ENCODE data around the gene GALNT17.

GALNT17 gene

DNA sequence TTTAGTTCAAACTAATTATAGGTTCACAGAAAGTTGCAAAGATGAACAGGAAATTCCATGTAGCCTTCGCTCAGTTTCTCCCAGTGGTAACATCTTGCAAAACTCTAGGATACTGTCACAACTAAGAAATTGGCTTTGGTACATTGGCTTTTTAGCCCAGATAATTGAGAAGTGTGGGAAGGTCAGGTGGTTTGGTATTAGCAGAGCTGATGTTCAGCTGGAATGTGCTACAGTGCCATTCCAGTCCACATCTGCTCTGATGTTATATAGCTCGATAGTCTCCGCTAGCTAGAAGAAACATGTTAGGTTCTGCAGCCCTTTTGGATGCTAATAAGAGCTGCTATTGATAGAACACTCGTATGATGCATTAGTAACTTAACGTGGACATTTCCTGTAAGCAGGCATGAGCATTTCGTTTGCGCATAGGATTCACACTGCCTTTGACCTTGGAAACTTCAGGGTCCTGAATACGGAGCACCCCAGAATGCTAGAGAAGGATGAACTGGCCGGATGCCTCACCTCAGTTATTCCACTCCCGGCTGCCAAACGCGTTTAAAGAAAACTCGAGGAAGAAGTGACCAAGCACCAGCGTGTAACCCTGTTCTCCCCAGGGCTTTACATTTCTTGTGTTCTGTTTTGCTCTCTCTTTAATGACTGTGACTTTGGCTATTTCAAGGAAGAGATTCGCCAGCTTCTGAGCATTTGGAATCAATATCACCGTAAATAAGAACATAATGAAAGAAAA, 271.4 kb downstream of the GALNT17 start:
- no peak for DNase-seq
- Histone ChIP-seq H4K91ac (ENCODE audit: low read length) (no peak overlapping the region), H4K8ac (ENCODE audit: low read length) (no peak overlapping the region)

DNA sequence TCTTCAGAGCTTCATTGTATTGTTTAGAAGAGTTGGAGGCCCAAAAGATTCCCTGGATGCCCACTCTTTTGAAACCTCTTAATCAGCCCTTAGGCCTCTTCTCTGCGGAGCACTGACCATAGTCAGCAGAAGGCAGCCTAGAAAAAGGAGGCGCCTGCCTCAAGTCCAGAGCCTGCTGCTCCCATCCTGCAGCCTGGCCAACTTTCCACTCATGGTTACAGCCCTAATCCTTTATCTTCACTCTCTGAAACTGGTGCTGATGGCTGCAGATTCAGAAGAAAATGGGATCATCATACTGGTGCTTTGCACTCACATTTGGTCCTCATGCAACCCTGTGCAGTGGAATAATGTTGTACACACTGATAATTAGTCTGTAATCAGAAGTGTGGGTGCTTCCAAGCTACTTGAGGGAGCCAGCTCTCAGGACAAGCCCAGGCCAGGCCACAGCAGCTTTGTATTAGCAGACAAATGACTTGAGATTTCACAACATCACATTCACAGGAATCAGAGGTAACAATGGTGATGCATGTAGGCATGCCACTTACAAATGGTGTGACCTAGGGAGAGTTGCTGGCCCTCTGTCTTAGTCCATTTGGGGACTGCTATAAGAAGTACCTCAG, 272.9 kb downstream of the GALNT17 start:
- no peak for DNase-seq
- Histone ChIP-seq H2BK12ac (ENCODE audit: low read length in 2 of 2) (no peak overlapping the region), H2BK120ac (ENCODE audit: low read depth, low read length) (no peak overlapping the region), H3K18ac (ENCODE audit: low read depth in 1 of 2, low read length in 2 of 2) (no peak overlapping the region), H3K4me1 (ENCODE audit: control insufficient read depth, insufficient read depth, low read depth, low read length) (no peaks in the 10 kb centered on the region), H3K4me2 (ENCODE audit: low read length, poor library complexity, severe bottlenecking) (no peak overlapping the region), H2BK5ac (ENCODE audit: low read depth, low read length, poor library complexity, severe bottlenecking) (no peak overlapping the region), H3K79me1 (replicated peaks; ENCODE audit: low read length, poor library complexity, severe bottlenecking) (no peaks in the 10 kb centered on the region), H3K9ac (ENCODE audit: low read length) (no peak overlapping the region), H3K9me3 (ENCODE audit: control insufficient read depth, low read length) (no peaks in the 10 kb centered on the region), H2BK15ac (ENCODE audit: low read depth, poor library complexity, severe bottlenecking) (no peak overlapping the region), H2AFZ (ENCODE audit: low read depth, low read length) (no peak overlapping the region), H3K36me3 (ENCODE audit: control insufficient read depth in 1 of 2, insufficient read depth in 2 of 2, low read depth in 1 of 2, low read length in 2 of 2) (no peaks in the 10 kb centered on the region), H4K8ac (ENCODE audit: low read length) (no peak overlapping the region), H3K4ac (ENCODE audit: low read depth in 1 of 2, low read length in 2 of 2) (no peak overlapping the region), H3K27me3 (ENCODE audit: control insufficient read depth in 1 of 2, insufficient read depth in 1 of 2, low read length in 2 of 2) (no peaks in the 10 kb centered on the region), H4K91ac (ENCODE audit: low read length) (no peak overlapping the region), H3K27ac (ENCODE audit: low read length, poor library complexity, severe bottlenecking) (no peak overlapping the region), H3K23ac (ENCODE audit: low read length in 2 of 2) (no peak overlapping the region), H3K4me3 (ENCODE audit: insufficient read depth in 1 of 2, low read depth in 1 of 2, low read length in 2 of 2) (no peak overlapping the region), H2AK5ac (ENCODE audit: low read length, severe bottlenecking) (no peak overlapping the region), H3K14ac (ENCODE audit: low read length in 2 of 2) (no peak overlapping the region)
- 80% methylated on average over 2 of the region's 2 CpGs for WGBS

More for the DNA sequence above, 271.4 kb downstream of the GALNT17 start:
- Histone ChIP-seq H3K27ac (ENCODE audit: low read length, poor library complexity, severe bottlenecking) (no peak overlapping the region), H3K9me3 (ENCODE audit: control insufficient read depth, low read length) (no peaks in the 10 kb centered on the region), H3K27me3 (ENCODE audit: control insufficient read depth in 1 of 2, insufficient read depth in 1 of 2, low read length in 2 of 2) (no peaks in the 10 kb centered on the region), H3K14ac (ENCODE audit: low read length in 2 of 2) (no peak overlapping the region), H2BK120ac (ENCODE audit: low read depth, low read length) (no peak overlapping the region), H3K36me3 (ENCODE audit: control insufficient read depth in 1 of 2, insufficient read depth in 2 of 2, low read depth in 1 of 2, low read length in 2 of 2) (no peaks in the 10 kb centered on the region), H3K23ac (ENCODE audit: low read length in 2 of 2) (no peak overlapping the region), H2BK12ac (ENCODE audit: low read length in 2 of 2) (no peak overlapping the region), H3K4me2 (ENCODE audit: low read length, poor library complexity, severe bottlenecking) (no peak overlapping the region), H3K4me3 (ENCODE audit: insufficient read depth in 1 of 2, low read depth in 1 of 2, low read length in 2 of 2) (peak overlapping the region in 1 of 2 experiments; percentile 19), H3K18ac (ENCODE audit: low read depth in 1 of 2, low read length in 2 of 2) (no peak overlapping the region), H2AK5ac (ENCODE audit: low read length, severe bottlenecking) (no peak overlapping the region), H3K4ac (ENCODE audit: low read depth in 1 of 2, low read length in 2 of 2) (no peak overlapping the region), H3K79me1 (replicated peaks; ENCODE audit: low read length, poor library complexity, severe bottlenecking) (no peaks in the 10 kb centered on the region), H2AFZ (ENCODE audit: low read depth, low read length) (no peak overlapping the region), H2BK5ac (ENCODE audit: low read depth, low read length, poor library complexity, severe bottlenecking) (no peak overlapping the region), H3K4me1 (ENCODE audit: control insufficient read depth, insufficient read depth, low read depth, low read length) (no peaks in the 10 kb centered on the region), H2BK15ac (ENCODE audit: low read depth, poor library complexity, severe bottlenecking) (no peak overlapping the region), H3K9ac (ENCODE audit: low read length) (peak overlapping the region; percentile 24)
- 79% methylated on average over 16 of the region's 16 CpGs for WGBS

DNA sequence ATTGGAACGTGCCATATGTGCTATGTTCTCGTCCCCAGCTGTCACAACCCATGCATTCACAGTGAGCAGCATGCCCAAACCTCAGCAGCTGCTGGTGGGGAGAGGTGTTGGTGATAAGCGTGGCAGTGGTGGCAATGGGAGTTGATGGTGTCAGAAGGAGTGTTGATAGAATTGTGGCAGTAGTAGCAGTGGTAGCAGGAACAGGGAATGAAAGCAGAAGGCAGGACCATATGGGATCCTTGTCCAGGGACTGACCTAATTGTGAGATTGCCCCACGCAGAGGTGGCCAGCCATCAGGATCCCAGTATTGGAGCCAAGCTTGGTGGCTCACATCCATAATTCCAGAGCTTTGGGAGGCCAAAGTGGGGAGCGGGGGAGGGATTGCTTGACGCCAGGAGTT, 276.3 kb downstream of the GALNT17 start:
- WGBS = 71% methylated on average over 4 of the region's 6 CpGs
- Histone ChIP-seq H2BK15ac (ENCODE audit: low read depth, poor library complexity, severe bottlenecking) (no peak overlapping the region), H3K36me3 (ENCODE audit: control insufficient read depth in 1 of 2, insufficient read depth in 2 of 2, low read depth in 1 of 2, low read length in 2 of 2) (no peaks in the 10 kb centered on the region)

DNA sequence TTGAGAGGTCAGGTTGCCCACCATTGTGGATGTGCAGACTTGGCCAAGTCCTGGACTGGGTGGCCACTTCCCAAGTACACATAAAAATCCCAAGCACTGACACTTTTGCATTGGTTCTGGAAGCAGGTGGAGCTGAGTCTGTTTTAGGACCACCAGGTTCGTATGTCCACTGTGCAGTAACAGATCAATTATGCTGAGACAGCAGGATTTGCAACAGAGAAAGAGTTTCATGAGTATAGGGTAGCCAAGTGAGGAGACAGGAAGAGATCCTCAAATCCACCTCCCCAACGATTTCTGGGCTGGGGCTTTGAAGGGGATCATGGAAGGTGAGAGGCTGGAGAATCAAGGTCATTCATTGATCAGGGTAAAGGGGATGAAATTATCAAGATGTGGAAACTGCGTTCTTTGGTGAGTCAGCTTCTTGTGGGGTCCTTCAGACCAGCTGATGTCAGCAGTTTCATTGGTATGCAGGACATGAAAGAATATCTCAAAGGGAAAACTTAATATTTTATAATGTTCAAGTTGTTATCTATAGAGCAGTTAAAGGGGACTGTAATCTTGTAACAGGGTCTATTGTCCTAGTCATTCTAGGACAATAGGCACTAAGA, 277.7 kb downstream of the GALNT17 start:
- no peak overlapping the region for H3K9ac ChIP-seq (ENCODE audit: low read length)
- no peak overlapping the region for H2AFZ ChIP-seq (ENCODE audit: low read depth, low read length)
- H2BK15ac ChIP-seq (ENCODE audit: low read depth, poor library complexity, severe bottlenecking) = no peak overlapping the region
- no peaks in the 10 kb centered on the region for H3K9me3 ChIP-seq (ENCODE audit: control insufficient read depth, low read length)
- H3K18ac ChIP-seq (ENCODE audit: low read depth in 1 of 2, low read length in 2 of 2) = no peak overlapping the region
- no peak overlapping the region for H3K4ac ChIP-seq (ENCODE audit: low read depth in 1 of 2, low read length in 2 of 2)
- H3K4me1 ChIP-seq (ENCODE audit: control insufficient read depth, insufficient read depth, low read depth, low read length) = no peaks in the 10 kb centered on the region
- no peak overlapping the region for H4K8ac ChIP-seq (ENCODE audit: low read length)
- no peaks in the 10 kb centered on the region for H3K79me1 ChIP-seq (replicated peaks; ENCODE audit: low read length, poor library complexity, severe bottlenecking)
- no peaks in the 10 kb centered on the region for H3K27me3 ChIP-seq (ENCODE audit: control insufficient read depth in 1 of 2, insufficient read depth in 1 of 2, low read length in 2 of 2)
- H3K14ac ChIP-seq (ENCODE audit: low read length in 2 of 2) = no peak overlapping the region
- no peaks in the 10 kb centered on the region for H3K36me3 ChIP-seq (ENCODE audit: control insufficient read depth in 1 of 2, insufficient read depth in 2 of 2, low read depth in 1 of 2, low read length in 2 of 2)
- no peak overlapping the region for H2BK120ac ChIP-seq (ENCODE audit: low read depth, low read length)
- no peak overlapping the region for H3K23ac ChIP-seq (ENCODE audit: low read length in 2 of 2)
- no peak overlapping the region for H3K27ac ChIP-seq (ENCODE audit: low read length, poor library complexity, severe bottlenecking)
- 69% methylated on average over 3 of the region's 3 CpGs for WGBS
- H4K91ac ChIP-seq (ENCODE audit: low read length) = no peak overlapping the region
- H3K4me3 ChIP-seq (ENCODE audit: insufficient read depth in 1 of 2, low read depth in 1 of 2, low read length in 2 of 2) = no peak overlapping the region
- no peak for DNase-seq
- no peak overlapping the region for H2AK5ac ChIP-seq (ENCODE audit: low read length, severe bottlenecking)
- H3K4me2 ChIP-seq (ENCODE audit: low read length, poor library complexity, severe bottlenecking) = no peak overlapping the region
- H2BK12ac ChIP-seq (ENCODE audit: low read length in 2 of 2) = no peak overlapping the region
- no peak overlapping the region for H2BK5ac ChIP-seq (ENCODE audit: low read depth, low read length, poor library complexity, severe bottlenecking)

More for the DNA sequence above, 276.3 kb downstream of the GALNT17 start:
- H3K9ac ChIP-seq (ENCODE audit: low read length) = no peak overlapping the region
- no peaks in the 10 kb centered on the region for H3K9me3 ChIP-seq (ENCODE audit: control insufficient read depth, low read length)
- no peaks in the 10 kb centered on the region for H3K79me1 ChIP-seq (replicated peaks; ENCODE audit: low read length, poor library complexity, severe bottlenecking)
- no peak overlapping the region for H3K18ac ChIP-seq (ENCODE audit: low read depth in 1 of 2, low read length in 2 of 2)
- DNase-seq = no peak
- no peak overlapping the region for H4K8ac ChIP-seq (ENCODE audit: low read length)
- no peaks in the 10 kb centered on the region for H3K4me1 ChIP-seq (ENCODE audit: control insufficient read depth, insufficient read depth, low read depth, low read length)
- H3K27me3 ChIP-seq (ENCODE audit: control insufficient read depth in 1 of 2, insufficient read depth in 1 of 2, low read length in 2 of 2) = no peaks in the 10 kb centered on the region
- H3K27ac ChIP-seq (ENCODE audit: low read length, poor library complexity, severe bottlenecking) = no peak overlapping the region
- H2AK5ac ChIP-seq (ENCODE audit: low read length, severe bottlenecking) = no peak overlapping the region
- H2BK12ac ChIP-seq (ENCODE audit: low read length in 2 of 2) = no peak overlapping the region
- no peak overlapping the region for H2AFZ ChIP-seq (ENCODE audit: low read depth, low read length)
- H3K14ac ChIP-seq (ENCODE audit: low read length in 2 of 2) = no peak overlapping the region
- H3K4me2 ChIP-seq (ENCODE audit: low read length, poor library complexity, severe bottlenecking) = no peak overlapping the region
- no peak overlapping the region for H3K4me3 ChIP-seq (ENCODE audit: insufficient read depth in 1 of 2, low read depth in 1 of 2, low read length in 2 of 2)
- no peak overlapping the region for H2BK5ac ChIP-seq (ENCODE audit: low read depth, low read length, poor library complexity, severe bottlenecking)
- no peak overlapping the region for H3K4ac ChIP-seq (ENCODE audit: low read depth in 1 of 2, low read length in 2 of 2)
- no peak overlapping the region for H3K23ac ChIP-seq (ENCODE audit: low read length in 2 of 2)
- no peak overlapping the region for H2BK120ac ChIP-seq (ENCODE audit: low read depth, low read length)
- no peak overlapping the region for H4K91ac ChIP-seq (ENCODE audit: low read length)
